Measurements from ENCODE around the gene IL21. TPM values are rescaled to one million over a fixed set of nuclear protein-coding genes. Genes with fewer than 3 reads are reported as not detected.
"Not testable (repeated sequence)": the region's sequence is repeated elsewhere in the genome, so short reads cannot be mapped to it uniquely, and the experiment has no call there.

The IL21 gene
- total RNA-seq, 1 experiment from 2014 or later, result not detected

DNA sequence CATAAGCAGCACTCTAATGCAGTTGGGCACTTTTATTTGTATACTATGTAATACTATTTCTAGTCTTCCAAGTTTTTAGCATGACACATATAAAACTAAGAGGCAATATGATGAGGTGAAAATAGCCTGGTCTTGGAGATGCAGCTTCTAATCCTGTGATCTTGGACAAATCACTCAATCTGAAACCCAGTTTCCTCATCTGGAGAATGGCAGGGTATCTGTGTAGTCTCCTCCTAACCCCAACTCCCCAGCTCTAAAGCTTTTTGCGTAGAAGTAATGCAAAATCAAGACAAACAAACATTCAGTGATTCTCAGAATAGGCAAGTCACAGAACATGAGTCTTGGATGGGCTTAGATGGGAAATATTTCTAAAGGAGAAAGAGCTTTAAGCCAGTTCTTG, 36.7 kb upstream of the IL21 start:
- no peak for ATAC-seq
- ChIA-PET POLR2A (no interaction called here), CTCF (no interaction called here)
- no peaks in the 10 kb centered on the region for H3K9me3 ChIP-seq (ENCODE audit: control insufficient read depth, insufficient read depth, low read depth, low read length)
- H3K4me3 ChIP-seq (ENCODE audit: low read depth in 2 of 2, low read length in 2 of 2), result no peak overlapping the region
- no peak overlapping the region for H3K27ac ChIP-seq (ENCODE audit: low read length)
- BruUV-seq (replicated peaks), result no TSS peak
- DNase-seq (ENCODE audit: low read depth, low spot score), result no peak
- TF ChIP-seq, protein P1, sequence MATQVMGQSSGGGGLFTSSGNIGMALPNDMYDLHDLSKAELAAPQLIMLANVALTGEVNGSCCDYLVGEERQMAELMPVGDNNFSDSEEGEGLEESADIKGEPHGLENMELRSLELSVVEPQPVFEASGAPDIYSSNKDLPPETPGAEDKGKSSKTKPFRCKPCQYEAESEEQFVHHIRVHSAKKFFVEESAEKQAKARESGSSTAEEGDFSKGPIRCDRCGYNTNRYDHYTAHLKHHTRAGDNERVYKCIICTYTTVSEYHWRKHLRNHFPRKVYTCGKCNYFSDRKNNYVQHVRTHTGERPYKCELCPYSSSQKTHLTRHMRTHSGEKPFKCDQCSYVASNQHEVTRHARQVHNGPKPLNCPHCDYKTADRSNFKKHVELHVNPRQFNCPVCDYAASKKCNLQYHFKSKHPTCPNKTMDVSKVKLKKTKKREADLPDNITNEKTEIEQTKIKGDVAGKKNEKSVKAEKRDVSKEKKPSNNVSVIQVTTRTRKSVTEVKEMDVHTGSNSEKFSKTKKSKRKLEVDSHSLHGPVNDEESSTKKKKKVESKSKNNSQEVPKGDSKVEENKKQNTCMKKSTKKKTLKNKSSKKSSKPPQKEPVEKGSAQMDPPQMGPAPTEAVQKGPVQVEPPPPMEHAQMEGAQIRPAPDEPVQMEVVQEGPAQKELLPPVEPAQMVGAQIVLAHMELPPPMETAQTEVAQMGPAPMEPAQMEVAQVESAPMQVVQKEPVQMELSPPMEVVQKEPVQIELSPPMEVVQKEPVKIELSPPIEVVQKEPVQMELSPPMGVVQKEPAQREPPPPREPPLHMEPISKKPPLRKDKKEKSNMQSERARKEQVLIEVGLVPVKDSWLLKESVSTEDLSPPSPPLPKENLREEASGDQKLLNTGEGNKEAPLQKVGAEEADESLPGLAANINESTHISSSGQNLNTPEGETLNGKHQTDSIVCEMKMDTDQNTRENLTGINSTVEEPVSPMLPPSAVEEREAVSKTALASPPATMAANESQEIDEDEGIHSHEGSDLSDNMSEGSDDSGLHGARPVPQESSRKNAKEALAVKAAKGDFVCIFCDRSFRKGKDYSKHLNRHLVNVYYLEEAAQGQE (IDR thresholded peaks at IDR 0.05; ENCODE audit: insufficient read depth in 1 of 2, low read depth in 2 of 2, low read length in 1 of 2), result no peak
- TF ChIP-seq SIN3A (IDR thresholded peaks at IDR 0.05; ENCODE audit: borderline replicate concordance, insufficient read depth, low read depth, low read length), result no peak
- no peak for TF ChIP-seq TCF7L2 (IDR thresholded peaks at IDR 0.05; ENCODE audit: low read depth, low read length)
- no peak for TF ChIP-seq CTCF (IDR thresholded peaks at IDR 0.05)
- TF ChIP-seq POLR2AphosphoS5 (IDR thresholded peaks at IDR 0.05; ENCODE audit: low read depth, low read length), result no peak
- no peaks in the 10 kb centered on the region for H3K36me3 ChIP-seq (ENCODE audit: control insufficient read depth, insufficient read depth, low read length)
- in situ Hi-C loops (cut with HindIII; ENCODE audit: low pct_unique_long_range_greater_than_20kb, low sequenced_read_pairs), result no loop called here
- no peaks in the 10 kb centered on the region for H3K4me1 ChIP-seq (ENCODE audit: control insufficient read depth, insufficient read depth, low read length)
- H3K27me3 ChIP-seq (ENCODE audit: control insufficient read depth, insufficient read depth, low read length), result no peaks in the 10 kb centered on the region
- intact Hi-C loops (cut with micrococcal nuclease; ENCODE audit: unreplicated experiment), result no loop called here

DNA sequence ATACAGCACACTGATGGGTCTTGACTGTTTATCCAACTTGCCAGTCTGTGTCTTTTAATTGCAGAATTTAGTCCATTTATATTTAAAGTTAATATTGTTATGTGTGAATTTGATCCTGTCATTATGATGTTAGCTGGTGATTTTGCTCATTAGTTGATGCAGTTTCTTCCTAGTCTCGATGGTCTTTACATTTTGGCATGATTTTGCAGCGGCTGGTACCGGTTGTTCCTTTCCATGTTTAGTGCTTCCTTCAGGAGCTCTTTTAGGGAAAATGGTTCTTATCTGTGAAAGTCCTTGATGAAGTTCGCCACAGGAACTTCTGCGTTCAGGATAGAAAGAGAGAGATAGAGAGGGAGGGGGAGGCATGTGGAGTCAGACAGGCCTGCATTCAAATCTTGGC, 35.7 kb upstream of the IL21 start:
- H3K9me3 ChIP-seq (ENCODE audit: control insufficient read depth, insufficient read depth, low read depth, low read length); DNase-seq (ENCODE audit: low read depth, low spot score); CTCF ChIA-PET; H3K4me1 ChIP-seq (ENCODE audit: control insufficient read depth, insufficient read depth, low read length); ATAC-seq; H3K27ac ChIP-seq (ENCODE audit: low read length); BruUV-seq (replicated peaks); H3K36me3 ChIP-seq (ENCODE audit: control insufficient read depth, insufficient read depth, low read length); intact Hi-C loops (cut with micrococcal nuclease; ENCODE audit: unreplicated experiment); POLR2A ChIA-PET; H3K4me3 ChIP-seq (ENCODE audit: low read depth in 2 of 2, low read length in 2 of 2); in situ Hi-C loops (cut with HindIII; ENCODE audit: low pct_unique_long_range_greater_than_20kb, low sequenced_read_pairs); H3K27me3 ChIP-seq (ENCODE audit: control insufficient read depth, insufficient read depth, low read length): not testable (repeated sequence)

DNA sequence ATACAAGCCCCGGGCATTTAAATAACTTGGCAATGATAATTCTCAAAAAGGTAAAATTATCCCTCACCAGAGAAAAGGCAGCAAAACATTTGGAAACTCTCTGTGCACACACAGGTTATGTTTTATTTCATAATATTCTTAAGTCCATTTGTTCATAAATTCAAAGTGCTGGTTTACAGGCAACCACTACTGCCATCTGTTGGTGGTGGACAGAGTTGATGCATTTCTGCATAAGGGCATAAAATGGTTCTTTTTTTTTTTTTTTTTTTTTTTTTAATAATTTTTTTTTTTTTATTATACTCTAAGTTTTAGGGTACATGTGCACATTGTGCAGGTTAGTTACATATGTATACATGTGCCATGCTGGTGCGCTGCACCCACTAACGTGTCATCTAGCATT, 31.5 kb upstream of the IL21 start:
- no TSS peak for BruUV-seq (replicated peaks)
- POLR2A ChIA-PET, result no interaction called here
- intact Hi-C loops (cut with micrococcal nuclease; ENCODE audit: unreplicated experiment), result no loop called here

More for the DNA sequence above, 31.5 kb upstream of the IL21 start:
- H3K27me3 ChIP-seq (ENCODE audit: control insufficient read depth, insufficient read depth, low read length), result no peaks in the 10 kb centered on the region
- CTCF ChIA-PET, result no interaction called here
- TF ChIP-seq SIN3A (IDR thresholded peaks at IDR 0.05; ENCODE audit: borderline replicate concordance, insufficient read depth, low read depth, low read length), result no peak
- TF ChIP-seq POLR2AphosphoS5 (IDR thresholded peaks at IDR 0.05; ENCODE audit: low read depth, low read length), result no peak
- TF ChIP-seq TCF7L2 (IDR thresholded peaks at IDR 0.05; ENCODE audit: low read depth, low read length), result no peak
- TF ChIP-seq, protein P1 (IDR thresholded peaks at IDR 0.05; ENCODE audit: insufficient read depth in 1 of 2, low read depth in 2 of 2, low read length in 1 of 2), result no peak
- peak; percentile 45; the same call in 1 of the 2 replicates for TF ChIP-seq CTCF (IDR thresholded peaks at IDR 0.05)
- in situ Hi-C loops (cut with HindIII; ENCODE audit: low pct_unique_long_range_greater_than_20kb, low sequenced_read_pairs), result no loop called here
- no peaks in the 10 kb centered on the region for H3K4me1 ChIP-seq (ENCODE audit: control insufficient read depth, insufficient read depth, low read length)
- no peaks in the 10 kb centered on the region for H3K36me3 ChIP-seq (ENCODE audit: control insufficient read depth, insufficient read depth, low read length)
- H3K9me3 ChIP-seq (ENCODE audit: control insufficient read depth, insufficient read depth, low read depth, low read length), result no peaks in the 10 kb centered on the region
- no peak overlapping the region for H3K27ac ChIP-seq (ENCODE audit: low read length)
- H3K4me3 ChIP-seq (ENCODE audit: low read depth in 2 of 2, low read length in 2 of 2), result no peak overlapping the region
- no peak for ATAC-seq
- DNase-seq (ENCODE audit: low read depth, low spot score), result peak; percentile 4
